A549 (cell line): ENCODE results near the gene ZP2. TPM values are rescaled to one million over a fixed set of nuclear protein-coding genes. Genes with fewer than 3 reads are reported as not detected.
A peak's percentile ranks its signal among the peaks of the same experiment; 100 is the strongest.

Source experiments
- ATAC-seq, 2 experiments: fragments of 200-7000 bp in 1 of 2; fragments of >200 bp in 1 of 2; cut with Nextera tagmentation in 1 of 2; cut with Tn5 transposase in 1 of 2; 3 replicates each; pipeline versions ENCODE4 v1.8.0 to v1.9.1; 2018 to 2020; ENCODE audit warnings: mild to moderate bottlenecking in 1 of 2, moderate library complexity in 1 of 2
- CTCF ChIA-PET: fragments of 300-600 bp; sonication (Branson Sonifier 250); formaldehyde crosslinking; extraction: SDS; loops from one replicate; lab custom pipeline; 2021; ENCODE audit warnings: antibody characterized with exemption, inconsistent platforms; lab: Yijun Ruan, JAX
- POLR2A ChIA-PET: fragments of 350-600 bp; formaldehyde crosslinking; extraction: SDS; loops from one replicate; lab custom pipeline; 2021; ENCODE audit warnings: antibody characterized with exemption, inconsistent platforms; lab: Yijun Ruan, JAX
- DNase-seq, 2 experiments: peaks; one replicate each; pipeline versions ENCODE4 v3.0.0 to v3.0.0-alpha.2; 2011 to 2016; ENCODE audit warnings: low read depth in 1 of 2, low spot score in 1 of 2
- FAIRE-seq: peaks from 2 replicates; lab custom pipeline; 2011; peaks lifted over from hg19 to GRCh38; lab: Jason Lieb, UNC
- H3K27ac ChIP-seq, 2 experiments: fragments of >200 bp; sonication (Bioruptor Twin); formaldehyde crosslinking; 3 replicates each; pipeline ENCODE4 v1.5.1; 2016 to 2017
- H3K4me1 ChIP-seq: fragments of >200 bp; sonication (Bioruptor Twin); formaldehyde crosslinking; 3 replicates; pipeline ENCODE4 v1.6.1; 2016
- H3K4me2 ChIP-seq: fragments of >200 bp; sonication (Bioruptor Twin); formaldehyde crosslinking; 3 replicates; pipeline ENCODE4 v1.6.1; 2016
- H3K4me3 ChIP-seq: fragments of >200 bp; sonication (Bioruptor Twin); formaldehyde crosslinking; 3 replicates; pipeline ENCODE4 v1.5.1; 2016
- H3K9me3 ChIP-seq: fragments of >200 bp; sonication (Bioruptor Twin); formaldehyde crosslinking; 3 replicates; pipeline ENCODE4 v1.6.1; 2016
- BHLHE40 ChIP-seq: IDR thresholded peaks from 2 replicates; pipeline ENCODE4 v1.6.1; 2012; ENCODE audit warnings: low read depth, low read length, inconsistent platforms
- CBX8 ChIP-seq: fragments of 200-600 bp; sonication (generic); IDR thresholded peaks from 2 replicates; pipeline ENCODE4 v1.6.1; 2016
- CHD2 ChIP-seq: fragments of 150-350 bp; IDR thresholded peaks from 2 replicates; pipeline ENCODE4 v1.6.1; 2014; ENCODE audit warnings: low read length; ENCODE audit not compliant: partially characterized antibody
- CHD4 ChIP-seq: fragments of 200-600 bp; sonication (generic); IDR thresholded peaks from 2 replicates; pipeline ENCODE4 v1.6.1; 2016; ENCODE audit warnings: antibody characterized with exemption, mild to moderate bottlenecking, borderline replicate concordance
- EHF ChIP-seq: fragments of 250-450 bp; sonication (Bioruptor Pico); IDR thresholded peaks from 2 replicates; pipeline ENCODE4 v1.5.0; 2020; ENCODE audit warnings: mild to moderate bottlenecking
- EHMT2 ChIP-seq: fragments of 200-600 bp; sonication (generic); IDR thresholded peaks from 2 replicates; pipeline ENCODE4 v1.6.1; 2016; ENCODE audit warnings: antibody characterized with exemption, low read depth, mild to moderate bottlenecking, moderate library complexity
- EP300 ChIP-seq, 2 experiments: fragments of >200 bp; sonication (Bioruptor Twin); formaldehyde crosslinking; IDR thresholded peaks; 2 replicates in 1 of 2; 3 replicates in 1 of 2; pipeline ENCODE4 v1.6.1; 2016 to 2017
- ESRRA ChIP-seq: fragments of 150-350 bp; IDR thresholded peaks from 2 replicates; pipeline ENCODE4 v1.6.1; 2014; ENCODE audit warnings: mild to moderate bottlenecking, low read length, borderline replicate concordance
- HDAC2 ChIP-seq: fragments of 200-600 bp; sonication (generic); IDR thresholded peaks from 2 replicates; pipeline ENCODE4 v1.6.1; 2016
- HEYL ChIP-seq: fragments of 250-450 bp; sonication (Bioruptor Pico); IDR thresholded peaks from 2 replicates; pipeline ENCODE4 v1.8.0; 2021; ENCODE audit warnings: mild to moderate bottlenecking, moderate library complexity
- HOXB5 ChIP-seq: fragments of 250-450 bp; sonication (Bioruptor Pico); IDR thresholded peaks from 2 replicates; pipeline ENCODE4 v1.5.0; 2020; ENCODE audit warnings: mild to moderate bottlenecking, moderate library complexity
- JUN ChIP-seq, 2 experiments: fragments of >200 bp; sonication (Bioruptor Twin); formaldehyde crosslinking; IDR thresholded peaks; 2 replicates in 1 of 2; 3 replicates in 1 of 2; pipeline ENCODE4 v1.6.1; 2016 to 2017
- KDM1A ChIP-seq: fragments of 200-600 bp; sonication (generic); IDR thresholded peaks from 2 replicates; pipeline ENCODE4 v1.6.1; 2016; ENCODE audit warnings: low read depth, mild to moderate bottlenecking
- KDM5A ChIP-seq: fragments of 200-600 bp; sonication (generic); IDR thresholded peaks from 2 replicates; pipeline ENCODE4 v1.6.1; 2016; ENCODE audit warnings: antibody characterized with exemption, mild to moderate bottlenecking
- MAFK ChIP-seq: fragments of 450-650 bp; IDR thresholded peaks from 2 replicates; pipeline ENCODE4 v1.6.1; 2014; ENCODE audit not compliant: partially characterized antibody
- MAZ ChIP-seq: fragments of 150-350 bp; IDR thresholded peaks from 2 replicates; pipeline ENCODE4 v1.6.1; 2014; ENCODE audit warnings: antibody characterized with exemption, low read depth, low read length, borderline replicate concordance
- MYC ChIP-seq: IDR thresholded peaks from 2 replicates; pipeline ENCODE4 v1.6.1; 2012; ENCODE audit warnings: mild to moderate bottlenecking, inconsistent platforms, low read length, improper control_type of control experiment, borderline replicate concordance
- NFE2L2 ChIP-seq: fragments of 150-350 bp; conservative IDR thresholded peaks from 2 replicates; pipeline ENCODE4 v1.6.1; 2014; ENCODE audit warnings: low read length
- POLR2AphosphoS2 ChIP-seq: conservative IDR thresholded peaks from 2 replicates; pipeline ENCODE4 v1.6.1; 2012; ENCODE audit warnings: low read length, improper control_type of control experiment, inconsistent platforms
- RFX5 ChIP-seq: fragments of 450-650 bp; IDR thresholded peaks from 2 replicates; pipeline ENCODE4 v1.7.1; 2014; ENCODE audit warnings: antibody characterized with exemption, mild to moderate bottlenecking, moderate library complexity
- SREBF2 ChIP-seq: fragments of 450-650 bp; IDR thresholded peaks from 2 replicates; pipeline ENCODE4 v1.6.1; 2014; ENCODE audit warnings: mild to moderate bottlenecking, moderate library complexity
- TFCP2L1 ChIP-seq: fragments of 250-450 bp; sonication (Bioruptor Pico); IDR thresholded peaks from 2 replicates; pipeline ENCODE4 v1.5.0; 2021; ENCODE audit warnings: mild to moderate bottlenecking
- ZFP36 ChIP-seq: fragments of 450-650 bp; IDR thresholded peaks from 2 replicates; pipeline ENCODE4 v1.6.1; 2014; ENCODE audit warnings: borderline replicate concordance; ENCODE audit not compliant: partially characterized antibody
- ZNF302 ChIP-seq: fragments of 250-450 bp; sonication (Bioruptor Pico); IDR thresholded peaks from 2 replicates; pipeline ENCODE4 v1.9.0; 2021; ENCODE audit warnings: inconsistent platforms, mild to moderate bottlenecking, moderate library complexity
- WGBS: methylation state at CpG from one replicate; pipeline ENCODE4 v1.1.6; 2017; ENCODE audit errors: missing lambda C conversion rate; 5-methylcytosine and 5-hydroxymethylcytosine counted together
- polyA plus RNA-seq, 4 experiments: library from polyadenylated mRNA; depleted of rRNA in 3 of 4; stranded (reverse); fragments of >200 nt; fragmentation: RNase III in 1 of 4; extraction: RNeasy Plus Mini Kit Qiagen cat#74134 plus additional on column Dnase treatment in 1 of 4; gene quantifications; 2 replicates in 3 of 4; 3 replicates in 1 of 4; pipeline ENCODE4 v1.2.3, GENCODE V29; 2011 to 2017
- TF ChIP-seq, protein P1 (sequence below): fragments of 250-450 bp; sonication (Bioruptor Pico); IDR thresholded peaks from 2 replicates; pipeline ENCODE4 v1.5.0; 2021; ENCODE audit warnings: mild to moderate bottlenecking, moderate library complexity, borderline replicate concordance
- TF ChIP-seq, protein P2 (sequence below): fragments of 450-650 bp; IDR thresholded peaks from 2 replicates; pipeline ENCODE4 v1.6.1; 2014; ENCODE audit warnings: antibody characterized with exemption
- TF ChIP-seq, protein P3 (sequence below): IDR thresholded peaks from 2 replicates; pipeline ENCODE4 v1.6.1; 2012
- TF ChIP-seq, protein P4 (sequence below): fragments of >200 bp; sonication (Bioruptor Twin); formaldehyde crosslinking; IDR thresholded peaks from 3 replicates; pipeline ENCODE4 v1.6.1; 2016
- TF ChIP-seq, protein P5 (sequence below): fragments of 150-350 bp; IDR thresholded peaks from 2 replicates; pipeline ENCODE4 v1.6.1; 2014; ENCODE audit warnings: low read depth, mild to moderate bottlenecking, low read length

The ZP2 gene
- polyA plus RNA-seq, 2 of the 4 experiments (the other 2 are of a cell fraction): not detected

- POLR2A ChIA-PET: interaction anchor here (1.1 to 2.2 kb wide), 4 partner anchors 86 to 383 kb away, joined by 3 to 32 read pairs (median 4); partner anchors contain the start of genes ERI2 and REXO5
- 53% methylated on average over 5 of the region's 5 CpGs for WGBS
- no peak for ATAC-seq
- no peak for FAIRE-seq
- no peak overlapping the region for H3K27ac ChIP-seq
- peak overlapping the region; percentile 70; the same call in 2 of the 3 replicates for H3K4me2 ChIP-seq
- DNase-seq: no peak
- H3K4me3 ChIP-seq: no peak overlapping the region
- peaks cover 3% of the 10 kb centered on the region; the same call in 1 of the 3 replicates for H3K9me3 ChIP-seq
- TF ChIP-seq KDM5A: no peak
- no peak for TF ChIP-seq KDM1A
- CTCF ChIA-PET: interaction anchor here (0.6 to 11.5 kb wide), 40 partner anchors 12 to 1168 kb away, joined by 3 to 160 read pairs (median 6); partner anchors contain the start of genes CRYM, LDAF1 and ZP2
- peaks cover 10% of the 10 kb centered on the region; the same call in 2 of the 3 replicates for H3K4me1 ChIP-seq
These were observed 22.1 kb downstream of the ZP2 start for GRCh38 chr16:21189311-21189710.

GRCh38 chr16:21186326-21186691 lies 25.1 kb downstream of the ZP2 start:
- TF ChIP-seq, protein P1, sequence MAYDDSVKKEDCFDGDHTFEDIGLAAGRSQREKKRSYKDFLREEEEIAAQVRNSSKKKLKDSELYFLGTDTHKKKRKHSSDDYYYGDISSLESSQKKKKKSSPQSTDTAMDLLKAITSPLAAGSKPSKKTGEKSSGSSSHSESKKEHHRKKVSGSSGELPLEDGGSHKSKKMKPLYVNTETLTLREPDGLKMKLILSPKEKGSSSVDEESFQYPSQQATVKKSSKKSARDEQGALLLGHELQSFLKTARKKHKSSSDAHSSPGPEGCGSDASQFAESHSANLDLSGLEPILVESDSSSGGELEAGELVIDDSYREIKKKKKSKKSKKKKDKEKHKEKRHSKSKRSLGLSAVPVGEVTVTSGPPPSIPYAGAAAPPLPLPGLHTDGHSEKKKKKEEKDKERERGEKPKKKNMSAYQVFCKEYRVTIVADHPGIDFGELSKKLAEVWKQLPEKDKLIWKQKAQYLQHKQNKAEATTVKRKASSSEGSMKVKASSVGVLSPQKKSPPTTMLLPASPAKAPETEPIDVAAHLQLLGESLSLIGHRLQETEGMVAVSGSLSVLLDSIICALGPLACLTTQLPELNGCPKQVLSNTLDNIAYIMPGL: no peak
- TF ChIP-seq KDM5A (no peak), CHD4 (no peak), HDAC2 (no peak), EP300 (IDR thresholded peaks at IDR 0.05) (no peak), EHMT2 (no peak), MAFK (no peak), RFX5 (no peak), ZNF302 (CRISPR knock-in tag) (no peak), CHD2 (no peak), TFCP2L1 (CRISPR knock-in tag) (no peak), JUN (IDR thresholded peaks at IDR 0.05) (no peak)
- TF ChIP-seq, protein P2, sequence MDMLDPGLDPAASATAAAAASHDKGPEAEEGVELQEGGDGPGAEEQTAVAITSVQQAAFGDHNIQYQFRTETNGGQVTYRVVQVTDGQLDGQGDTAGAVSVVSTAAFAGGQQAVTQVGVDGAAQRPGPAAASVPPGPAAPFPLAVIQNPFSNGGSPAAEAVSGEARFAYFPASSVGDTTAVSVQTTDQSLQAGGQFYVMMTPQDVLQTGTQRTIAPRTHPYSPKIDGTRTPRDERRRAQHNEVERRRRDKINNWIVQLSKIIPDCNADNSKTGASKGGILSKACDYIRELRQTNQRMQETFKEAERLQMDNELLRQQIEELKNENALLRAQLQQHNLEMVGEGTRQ: no peak
- TF ChIP-seq, all 56 proteins: peak for 0
- FAIRE-seq (no peak), DNase-seq (no peak), ATAC-seq (no peak)
- peaks cover 10% of the 10 kb centered on the region; the same call in 2 of the 3 replicates for H3K4me1 ChIP-seq
- no peak overlapping the region for H3K4me3 ChIP-seq
- no peak overlapping the region for H3K4me2 ChIP-seq
- ChIA-PET CTCF (interaction anchor here (0.6 to 11.5 kb wide), 10 partner anchors 9 to 336 kb away, joined by 3 to 160 read pairs (median 6); partner anchors contain the start of gene CRYM), POLR2A (interaction anchor here (1.6 kb wide), 1 partner anchor 114 kb away, joined by 4 read pairs; no protein-coding TSS in a partner anchor)
- H3K9me3 ChIP-seq: peaks cover 3% of the 10 kb centered on the region; the same call in 2 of the 3 replicates
- 86% methylated on average over 4 of the region's 4 CpGs for WGBS
- no peak overlapping the region for H3K27ac ChIP-seq

DNA sequence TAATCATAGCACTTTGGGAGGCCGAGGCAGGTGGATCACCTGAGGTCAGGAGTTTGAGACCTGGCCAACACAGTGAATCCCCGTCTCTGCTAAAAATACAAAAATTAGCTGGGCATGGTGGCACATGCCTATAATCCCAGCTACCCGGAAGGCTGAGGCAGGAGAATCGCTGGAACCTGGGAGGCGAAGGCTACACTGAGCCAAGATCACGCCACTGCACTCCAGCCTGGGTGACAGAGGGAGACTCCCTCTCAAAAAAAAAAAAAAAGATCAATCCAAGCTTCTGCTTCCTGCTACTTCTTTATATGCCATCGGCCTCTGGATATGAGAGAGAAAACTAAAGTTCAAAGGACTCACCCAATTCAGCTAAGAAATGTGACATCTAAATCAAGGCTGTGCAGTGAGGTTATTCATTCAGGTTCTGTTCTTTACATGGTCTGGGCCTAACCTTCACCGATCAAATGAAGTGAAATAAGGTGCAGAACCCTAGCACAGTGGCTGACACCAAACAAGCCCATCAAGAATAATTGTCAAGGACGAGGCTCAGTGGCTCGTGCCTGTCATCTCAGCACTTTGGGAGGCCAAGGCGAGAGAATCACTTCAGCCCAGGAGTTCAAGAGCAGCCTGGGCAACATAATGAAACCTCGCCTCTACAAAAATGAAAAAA lies 25.6 kb downstream of the ZP2 start:
- POLR2A ChIA-PET: interaction anchor here (1.6 kb wide), 1 partner anchor 115 kb away, joined by 4 read pairs; no protein-coding TSS in a partner anchor
- FAIRE-seq (no peak), DNase-seq (no peak)
- H3K27ac ChIP-seq: no peak overlapping the region
- peaks cover 10% of the 10 kb centered on the region; the same call in 2 of the 3 replicates for H3K4me1 ChIP-seq
- peaks cover 3% of the 10 kb centered on the region; the same call in 2 of the 3 replicates for H3K9me3 ChIP-seq
- 93% methylated on average over 11 of the region's 12 CpGs for WGBS
- no peak overlapping the region for H3K4me2 ChIP-seq
- H3K4me3 ChIP-seq: no peak overlapping the region
- CTCF ChIA-PET: interaction anchor here (0.6 to 11.5 kb wide), 8 partner anchors 8 to 335 kb away, joined by 3 to 160 read pairs (median 4); partner anchors contain the start of gene CRYM
- TF ChIP-seq CBX8: no peak
- no peak for TF ChIP-seq ZNF302 (CRISPR knock-in tag)
- TF ChIP-seq NFE2L2: no peak
- TF ChIP-seq MYC: no peak
- TF ChIP-seq EHF (CRISPR knock-in tag): no peak
- TF ChIP-seq, protein P3, sequence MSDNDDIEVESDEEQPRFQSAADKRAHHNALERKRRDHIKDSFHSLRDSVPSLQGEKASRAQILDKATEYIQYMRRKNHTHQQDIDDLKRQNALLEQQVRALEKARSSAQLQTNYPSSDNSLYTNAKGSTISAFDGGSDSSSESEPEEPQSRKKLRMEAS: no peak
- TF ChIP-seq HOXB5 (CRISPR knock-in tag): no peak
- no peak for TF ChIP-seq ZFP36
- no peak for TF ChIP-seq POLR2AphosphoS2
- TF ChIP-seq, protein P4, sequence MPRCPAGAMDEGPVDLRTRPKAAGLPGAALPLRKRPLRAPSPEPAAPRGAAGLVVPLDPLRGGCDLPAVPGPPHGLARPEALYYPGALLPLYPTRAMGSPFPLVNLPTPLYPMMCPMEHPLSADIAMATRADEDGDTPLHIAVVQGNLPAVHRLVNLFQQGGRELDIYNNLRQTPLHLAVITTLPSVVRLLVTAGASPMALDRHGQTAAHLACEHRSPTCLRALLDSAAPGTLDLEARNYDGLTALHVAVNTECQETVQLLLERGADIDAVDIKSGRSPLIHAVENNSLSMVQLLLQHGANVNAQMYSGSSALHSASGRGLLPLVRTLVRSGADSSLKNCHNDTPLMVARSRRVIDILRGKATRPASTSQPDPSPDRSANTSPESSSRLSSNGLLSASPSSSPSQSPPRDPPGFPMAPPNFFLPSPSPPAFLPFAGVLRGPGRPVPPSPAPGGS: no peak
- TF ChIP-seq, protein P5, sequence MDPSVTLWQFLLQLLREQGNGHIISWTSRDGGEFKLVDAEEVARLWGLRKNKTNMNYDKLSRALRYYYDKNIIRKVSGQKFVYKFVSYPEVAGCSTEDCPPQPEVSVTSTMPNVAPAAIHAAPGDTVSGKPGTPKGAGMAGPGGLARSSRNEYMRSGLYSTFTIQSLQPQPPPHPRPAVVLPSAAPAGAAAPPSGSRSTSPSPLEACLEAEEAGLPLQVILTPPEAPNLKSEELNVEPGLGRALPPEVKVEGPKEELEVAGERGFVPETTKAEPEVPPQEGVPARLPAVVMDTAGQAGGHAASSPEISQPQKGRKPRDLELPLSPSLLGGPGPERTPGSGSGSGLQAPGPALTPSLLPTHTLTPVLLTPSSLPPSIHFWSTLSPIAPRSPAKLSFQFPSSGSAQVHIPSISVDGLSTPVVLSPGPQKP: no peak
- no peak for TF ChIP-seq HEYL
- no peak for TF ChIP-seq ESRRA
- no peak for TF ChIP-seq KDM1A
- TF ChIP-seq SREBF2: no peak
- no peak for TF ChIP-seq MAZ
- no peak for TF ChIP-seq BHLHE40
- TF ChIP-seq, all 56 proteins: peak for 0
- no peak for ATAC-seq
